HG03135 (cell line): ENCODE data around the gene ARID4B.
"Not testable (repeated sequence)": the region's sequence is repeated elsewhere in the genome, so short reads cannot be mapped to it uniquely, and the experiment has no call there.

ENCODE experiments used
- ATAC-seq: cut with Tn5 transposase; IDR thresholded peaks from one replicate; pipeline ENCODE4 v1.9.1; 2021; ENCODE audit warnings: mild to moderate bottlenecking, moderate library complexity; ENCODE audit not compliant: unreplicated experiment

Gene ARID4B

DNA sequence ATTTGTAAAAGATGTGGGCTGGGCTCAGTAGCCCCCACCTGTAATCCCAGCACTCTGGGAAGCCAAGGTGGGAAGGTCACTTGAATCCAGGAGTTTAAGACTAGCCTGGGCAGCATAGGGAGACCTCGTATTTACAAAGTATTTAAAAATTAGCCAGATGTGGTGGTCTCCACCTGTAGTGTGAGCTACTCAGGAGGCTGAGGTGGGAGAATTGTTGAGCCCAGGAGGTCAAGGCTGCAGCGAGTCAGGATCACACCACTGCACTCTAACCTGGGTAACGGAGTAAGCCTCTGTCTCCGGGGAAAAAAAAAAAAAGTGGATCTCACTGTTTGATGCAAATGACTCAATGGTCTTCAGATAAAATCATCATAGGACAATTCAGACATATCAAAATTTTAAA, 89.4 kb downstream of the ARID4B start:
- no peak for ATAC-seq

DNA sequence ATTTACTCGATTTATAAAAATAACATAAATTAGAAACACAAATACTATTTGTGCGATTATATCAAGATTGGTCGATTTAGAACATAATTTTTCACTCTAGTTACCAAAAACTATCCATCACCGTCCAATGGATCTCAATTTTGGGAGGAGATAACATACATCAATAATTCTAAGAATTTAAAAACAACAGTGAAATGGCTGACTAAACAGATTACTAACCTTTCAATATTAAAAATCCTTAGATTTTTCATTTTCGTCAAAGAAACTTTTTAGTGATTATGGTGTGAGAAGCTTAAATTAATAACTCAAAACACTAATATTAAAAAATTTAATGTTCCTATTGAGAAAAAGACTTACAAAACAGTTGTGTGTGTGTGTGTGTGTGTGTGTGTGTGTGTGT, 91.9 kb downstream of the ARID4B start:
- ATAC-seq = no peak

DNA sequence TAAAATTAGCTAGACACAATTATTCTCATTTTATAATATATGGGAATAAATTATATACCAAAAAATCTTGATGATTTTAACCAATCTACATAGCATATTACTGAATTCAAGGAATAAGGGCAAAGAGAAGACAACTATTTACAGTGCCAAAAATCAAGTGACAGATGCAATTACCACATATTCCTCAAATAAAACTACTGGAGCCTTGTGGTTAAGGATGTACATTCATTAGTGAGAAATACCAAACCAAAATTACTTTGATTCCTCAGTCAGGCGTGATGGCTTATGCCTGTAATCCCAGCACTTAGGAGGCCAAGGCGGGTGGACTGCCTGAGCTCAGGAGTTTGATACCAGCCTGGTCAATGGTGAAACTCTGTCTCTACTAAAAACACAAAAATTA, 98.1 kb downstream of the ARID4B start:
- no peak for ATAC-seq

DNA sequence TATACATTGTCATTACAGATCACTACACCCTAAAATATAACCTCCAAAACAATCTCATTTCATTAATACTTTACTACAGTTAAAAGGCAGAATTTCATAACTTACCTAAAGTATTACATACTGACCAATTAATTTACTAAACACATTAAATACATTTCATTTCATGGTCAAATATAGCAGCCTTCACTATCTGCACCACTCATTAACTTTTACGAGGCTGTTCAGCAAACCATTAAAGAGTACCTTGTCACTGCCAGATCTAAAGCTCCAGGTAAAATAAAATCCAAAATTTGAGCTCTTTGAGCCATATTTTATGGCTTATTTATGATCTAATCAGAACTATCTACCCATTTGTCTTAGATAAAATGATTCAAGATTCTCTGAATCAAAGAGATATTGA, 100.6 kb downstream of the ARID4B start:
- ATAC-seq = no peak

DNA sequence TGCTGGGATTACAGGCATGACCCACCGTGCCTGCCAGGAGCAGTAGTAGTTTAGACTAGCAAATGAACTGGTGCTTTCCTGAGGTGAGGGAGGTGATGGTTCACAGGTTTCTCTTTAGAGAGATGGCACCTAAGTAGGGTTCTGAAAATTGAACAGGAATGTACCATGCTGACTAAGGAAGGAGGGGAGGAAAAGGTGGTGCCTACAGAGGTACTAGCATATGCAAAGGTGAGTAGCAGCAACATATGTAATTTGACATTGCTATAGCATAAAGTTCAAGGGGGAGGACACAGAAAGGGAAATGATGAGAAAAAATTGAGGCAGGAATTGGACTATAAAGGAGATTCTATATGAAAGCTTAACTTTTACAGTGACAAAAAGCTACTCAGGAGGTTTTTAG, 101.0 kb downstream of the ARID4B start:
- no peak for ATAC-seq

DNA sequence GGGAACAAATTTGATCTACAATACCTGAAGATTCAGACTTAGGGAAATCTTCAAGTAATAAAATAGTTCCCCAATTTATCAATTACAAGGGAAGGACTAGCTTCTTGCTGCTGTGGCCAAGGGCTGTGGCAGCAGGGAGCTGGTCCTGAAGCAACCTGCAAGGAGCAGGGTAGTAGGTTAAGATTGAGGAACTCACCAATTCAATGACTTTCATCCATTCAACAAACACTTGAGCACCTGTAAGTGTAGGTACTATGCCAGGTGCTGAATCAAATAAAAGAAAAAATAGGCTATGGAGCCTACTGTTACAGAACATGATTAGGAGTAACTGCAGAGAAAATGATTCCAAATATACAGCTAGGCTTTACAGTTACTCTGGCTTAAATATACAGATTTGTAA, 102.7 kb downstream of the ARID4B start:
- ATAC-seq = no peak

DNA sequence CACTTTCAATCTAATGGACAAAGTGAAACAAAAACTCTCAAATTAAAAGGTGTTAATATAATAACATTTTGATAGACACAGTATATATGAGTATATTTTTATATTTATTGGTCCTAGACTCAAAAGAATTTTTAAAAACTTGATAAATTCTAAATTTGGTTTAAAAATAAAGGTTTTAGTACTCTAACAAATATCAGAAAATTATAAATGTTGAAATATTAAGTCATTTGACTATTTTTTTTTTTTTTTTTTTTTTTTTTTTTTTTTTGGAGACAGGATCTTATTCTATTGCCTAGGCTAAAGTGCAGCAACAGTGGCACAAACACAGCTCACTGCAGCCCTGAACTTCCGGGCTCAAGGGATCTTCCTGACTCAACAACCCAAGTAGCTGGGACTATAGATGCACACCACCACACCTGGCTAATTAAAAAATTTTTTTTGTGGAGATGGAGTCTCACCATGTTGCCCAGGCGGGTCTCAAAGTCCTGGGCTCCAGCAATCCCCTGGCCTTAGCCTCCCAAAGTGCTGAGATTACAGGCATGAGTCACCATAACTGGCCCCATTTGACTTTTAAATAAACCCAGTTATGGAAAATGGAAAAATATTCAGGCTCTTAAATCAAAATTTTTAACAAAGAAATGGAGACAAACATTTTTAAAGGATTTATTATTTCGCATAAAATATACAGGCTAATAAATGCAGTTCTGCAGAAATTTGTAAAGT, 106.2 kb downstream of the ARID4B start:
- no peak for ATAC-seq

DNA sequence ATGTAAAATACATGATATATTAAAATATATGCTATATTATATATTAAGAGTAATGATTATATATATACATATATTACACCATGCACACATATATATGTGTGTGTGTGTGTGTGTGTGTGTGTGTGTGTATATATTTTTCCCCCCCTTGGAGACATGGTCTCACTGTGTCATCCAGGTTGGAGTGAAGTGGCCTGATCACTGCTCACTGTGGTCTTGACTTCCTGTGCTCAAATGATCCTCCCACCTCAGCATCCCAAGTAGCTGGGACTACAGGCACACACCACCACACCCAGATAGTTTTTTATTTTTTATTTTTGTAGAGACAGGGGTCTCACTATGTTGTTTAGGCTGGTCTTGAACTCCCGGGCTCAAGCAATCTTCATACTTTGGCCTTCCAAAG, 112.5 kb downstream of the ARID4B start:
- no peak for ATAC-seq

DNA sequence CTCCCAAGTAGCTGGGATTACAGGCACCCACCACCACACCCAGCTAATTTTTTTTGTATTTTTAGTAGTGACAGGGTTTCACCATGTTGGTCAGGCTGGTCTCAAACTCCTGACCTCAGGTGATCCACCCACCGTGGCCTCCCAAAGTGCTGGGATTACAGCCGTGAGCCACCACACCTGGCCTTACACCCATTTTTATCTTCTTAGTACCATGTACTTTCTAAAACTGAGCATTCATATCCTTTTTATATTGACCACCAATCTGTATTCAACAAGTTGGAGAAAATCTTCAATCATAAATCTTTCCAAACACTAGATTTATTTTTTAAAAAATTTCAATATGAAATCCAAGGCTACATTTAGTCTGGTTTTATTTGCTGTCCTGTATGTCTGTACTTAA, 113.0 kb downstream of the ARID4B start:
- not testable (repeated sequence) for ATAC-seq

DNA sequence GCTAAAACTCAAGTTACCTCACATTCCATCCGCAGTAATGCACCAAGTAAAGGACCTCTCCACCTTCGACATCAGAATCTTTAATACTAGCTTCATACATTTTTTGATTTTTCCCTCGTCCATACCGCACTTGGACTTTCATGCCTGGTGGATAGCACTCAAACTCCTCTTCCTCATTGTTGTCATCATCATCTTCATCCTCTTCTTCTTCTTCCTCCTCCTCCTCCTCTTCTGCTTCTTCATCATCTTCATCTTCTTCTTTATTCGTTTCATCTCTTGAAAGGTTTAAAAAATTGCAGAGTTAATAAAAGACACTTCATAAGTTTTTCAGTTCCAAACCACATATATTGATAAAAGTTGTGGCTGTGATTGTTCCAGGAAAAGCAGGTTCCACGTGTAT, 114.2 kb downstream of the ARID4B start:
- no peak for ATAC-seq

DNA sequence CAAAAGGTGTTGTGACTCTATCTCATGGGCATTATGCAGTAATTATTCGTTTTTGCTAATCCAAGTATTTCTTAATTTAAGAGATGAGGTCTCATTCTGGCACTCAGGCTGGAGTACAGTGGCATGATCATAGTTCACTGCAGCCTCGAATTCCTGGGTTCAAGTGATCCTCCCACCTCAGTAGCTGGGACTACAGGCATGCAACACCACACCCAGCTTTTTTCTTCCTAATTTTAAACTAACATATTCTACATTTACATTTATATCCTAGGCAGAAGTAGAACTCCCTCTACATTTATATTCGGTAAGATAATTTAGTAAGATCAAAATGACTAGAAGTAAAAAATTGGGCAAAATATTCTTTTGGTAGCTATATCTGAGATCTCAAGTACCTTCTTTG, 116.5 kb downstream of the ARID4B start:
- ATAC-seq = no peak

DNA sequence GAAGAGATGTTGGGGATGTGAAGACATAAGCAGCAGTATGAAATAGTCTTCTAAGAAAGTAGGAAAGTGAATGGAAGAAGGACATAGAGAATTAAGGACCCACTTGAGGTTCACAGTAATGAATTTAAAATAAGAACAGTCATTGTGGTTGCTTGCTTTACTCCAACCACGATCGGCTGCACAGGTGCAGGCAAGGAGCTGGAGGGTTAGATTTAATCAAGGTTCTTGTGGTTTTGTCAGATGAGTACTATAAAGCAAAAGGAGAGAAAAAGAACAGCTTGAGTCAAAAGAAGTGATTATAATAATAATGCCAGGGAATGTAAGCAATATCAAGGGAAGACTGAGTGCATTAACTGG, 120.8 kb downstream of the ARID4B start:
- no peak for ATAC-seq

DNA sequence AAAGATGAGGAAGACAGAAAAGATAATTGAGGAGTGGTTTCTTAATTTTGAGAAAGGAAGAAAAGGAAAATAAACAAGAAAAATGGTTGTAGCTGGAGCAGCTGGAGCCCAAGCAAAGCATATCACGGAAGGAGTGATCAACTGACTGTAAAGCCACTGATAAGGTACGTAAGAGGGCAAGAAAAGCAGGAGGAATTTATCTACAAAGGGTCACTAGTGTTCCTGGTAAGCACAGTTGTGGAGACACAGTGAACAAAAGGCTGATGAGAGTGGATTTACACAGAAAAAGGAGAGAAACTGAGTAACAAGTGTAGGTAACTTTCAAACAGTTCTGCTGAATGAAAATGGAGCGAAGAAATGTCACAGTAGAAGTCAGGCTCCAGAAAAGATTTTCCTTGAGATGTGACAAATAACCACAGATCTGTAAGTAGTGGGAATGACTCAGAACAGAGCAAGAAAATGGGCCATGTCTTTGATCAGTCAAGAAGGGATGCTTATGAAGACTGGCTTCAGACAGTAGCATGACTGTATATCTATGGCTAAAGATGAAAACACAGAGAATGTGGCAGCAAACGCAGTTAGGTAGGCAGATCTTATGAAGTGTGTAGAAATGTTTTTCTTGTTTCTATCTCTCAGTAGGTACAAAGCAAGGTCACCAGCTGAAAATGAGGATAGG, 121.3 kb downstream of the ARID4B start:
- no peak for ATAC-seq

DNA sequence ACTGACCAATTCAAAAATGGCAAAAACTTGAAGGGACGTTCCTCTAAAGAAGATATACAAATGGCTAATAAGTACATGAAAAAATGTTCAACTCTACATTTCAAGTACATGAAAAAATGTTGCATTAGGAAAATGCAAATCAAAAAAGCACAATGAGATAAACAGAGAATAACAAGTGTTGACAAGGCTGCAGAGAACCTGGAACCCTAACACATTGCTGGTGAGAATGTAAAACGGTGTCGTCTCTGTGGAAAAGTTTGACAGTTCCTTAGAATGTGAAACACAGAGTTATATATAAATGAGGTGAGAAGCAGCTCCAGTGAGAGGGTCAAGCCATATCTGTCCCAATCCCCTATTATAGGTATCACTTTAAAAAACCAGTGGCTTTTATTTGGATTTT, 122.3 kb downstream of the ARID4B start:
- ATAC-seq = no peak

DNA sequence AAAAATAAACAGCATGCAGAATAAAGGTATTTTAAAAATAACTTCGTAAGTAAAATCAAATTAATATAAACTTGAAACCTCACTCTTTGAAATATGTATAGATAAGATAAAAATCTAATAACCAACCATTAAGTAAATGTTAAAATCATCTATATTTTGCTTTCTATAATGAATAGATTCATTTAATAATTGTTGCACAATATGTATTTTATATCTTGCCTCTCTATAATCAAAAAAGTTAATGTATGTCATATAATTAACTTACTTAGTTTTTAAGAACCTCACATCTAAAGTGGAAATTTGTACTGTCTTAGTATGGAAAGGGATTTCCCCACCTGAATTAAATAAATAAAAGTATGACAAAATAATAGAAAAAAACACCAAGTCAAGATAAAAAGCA, 124.6 kb downstream of the ARID4B start:
- ATAC-seq = no peak

DNA sequence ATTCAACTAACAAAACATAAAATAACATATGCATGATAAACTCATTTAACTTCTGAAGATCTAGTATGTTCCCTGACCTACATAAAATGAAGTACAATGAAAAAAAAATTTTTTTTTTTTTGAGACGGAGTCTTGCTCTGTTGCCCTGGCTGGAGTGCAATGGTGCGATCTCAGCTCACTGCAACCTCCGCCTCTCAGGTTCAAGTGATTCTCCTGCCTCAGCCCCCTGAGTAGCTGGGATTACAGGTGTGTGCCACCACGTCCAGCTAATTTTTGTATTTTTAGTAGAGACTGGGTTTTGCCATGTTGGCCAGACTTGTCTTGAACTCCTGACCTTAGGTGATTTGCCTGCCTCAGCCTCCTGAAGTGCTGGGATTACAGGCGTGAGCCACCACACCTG, 125.5 kb downstream of the ARID4B start:
- ATAC-seq = not testable (repeated sequence)

DNA sequence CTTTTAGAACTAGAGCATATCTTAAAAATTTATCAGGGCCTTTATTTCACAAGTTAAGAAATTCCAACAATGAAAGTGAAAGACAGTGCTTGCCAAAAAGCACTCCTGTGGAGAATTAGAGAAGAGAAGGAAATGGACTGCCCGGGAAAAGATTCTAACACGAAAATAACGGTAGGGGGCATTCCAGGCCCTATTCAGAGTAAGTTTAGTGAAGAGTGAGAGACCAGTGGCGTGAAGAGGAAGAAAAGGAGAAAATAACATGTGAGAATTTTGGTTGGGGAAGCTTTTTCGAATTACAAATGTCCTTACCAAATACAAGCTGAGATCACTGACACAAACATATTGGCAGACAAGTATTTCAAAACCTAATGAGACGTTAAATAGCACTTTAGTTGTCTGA, 128.5 kb downstream of the ARID4B start:
- no peak for ATAC-seq

DNA sequence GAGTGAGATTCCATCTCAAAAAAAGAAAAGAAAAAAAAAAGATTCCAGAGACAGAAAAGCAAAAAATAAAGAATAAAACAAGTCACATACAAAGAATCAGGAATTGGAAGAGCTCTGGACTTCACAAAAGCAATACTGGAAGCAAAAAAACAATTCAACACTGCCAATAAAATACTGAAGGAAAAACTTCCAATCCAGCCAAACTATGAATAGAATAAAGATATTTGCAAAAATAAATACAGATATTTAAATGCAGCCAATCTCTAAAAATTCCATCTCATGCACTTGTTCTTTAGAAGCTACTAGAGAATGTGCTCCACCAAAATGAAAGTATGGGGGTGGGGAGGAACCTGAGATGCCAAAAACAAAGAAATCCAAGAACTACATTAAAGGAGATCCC, 137.5 kb downstream of the ARID4B start:
- no peak for ATAC-seq

DNA sequence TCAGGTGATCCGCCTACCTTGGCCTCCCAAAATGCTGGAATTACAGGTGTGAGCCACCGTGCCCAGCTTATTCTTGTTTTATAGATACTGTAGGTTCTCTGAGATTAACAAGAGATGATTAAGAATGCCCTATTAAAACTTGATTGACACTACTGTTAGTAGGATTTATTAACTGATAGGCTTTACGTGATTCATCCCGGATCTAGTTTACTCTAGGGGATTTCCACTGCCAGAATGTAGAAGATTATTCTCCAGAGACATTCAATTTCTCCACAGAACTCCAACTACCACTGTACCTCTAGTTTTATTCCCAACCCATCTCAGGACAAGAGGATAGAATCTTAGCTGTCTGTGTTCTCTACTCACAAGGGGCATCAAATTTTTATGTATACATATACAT, 140.7 kb downstream of the ARID4B start:
- no peak for ATAC-seq

DNA sequence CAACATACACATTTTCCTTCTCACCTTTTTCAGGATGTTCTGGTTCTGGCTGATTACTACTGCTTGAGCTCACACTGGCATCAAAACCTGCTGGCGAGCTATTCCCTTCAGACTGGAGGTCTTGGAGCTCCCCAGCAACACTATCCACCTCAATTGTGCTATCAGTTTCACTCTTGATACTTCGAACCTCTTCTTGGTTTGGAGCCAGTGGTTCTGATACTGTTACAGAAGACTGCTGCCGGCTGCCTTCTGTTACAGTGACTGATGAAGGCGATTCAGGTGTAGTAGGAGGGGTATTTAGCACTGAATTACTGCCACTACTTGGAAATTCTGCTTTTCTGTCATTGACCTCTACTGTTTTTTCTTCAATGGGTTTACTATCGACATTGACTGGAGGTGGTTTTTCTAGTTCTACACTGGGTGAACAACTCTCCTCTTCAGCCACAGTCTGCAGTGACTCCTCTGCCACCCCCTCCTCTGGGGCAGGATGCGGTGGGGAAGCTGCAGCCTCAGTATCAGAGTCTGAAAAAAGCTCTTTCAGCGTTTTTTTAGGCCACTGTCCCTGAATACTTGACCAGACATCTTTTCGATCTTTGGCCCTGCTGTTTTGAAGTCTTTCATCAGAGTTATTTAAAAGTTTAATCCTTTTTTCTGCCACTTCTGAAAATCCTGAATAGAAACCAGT, 146.3 kb downstream of the ARID4B start:
- no peak for ATAC-seq

DNA sequence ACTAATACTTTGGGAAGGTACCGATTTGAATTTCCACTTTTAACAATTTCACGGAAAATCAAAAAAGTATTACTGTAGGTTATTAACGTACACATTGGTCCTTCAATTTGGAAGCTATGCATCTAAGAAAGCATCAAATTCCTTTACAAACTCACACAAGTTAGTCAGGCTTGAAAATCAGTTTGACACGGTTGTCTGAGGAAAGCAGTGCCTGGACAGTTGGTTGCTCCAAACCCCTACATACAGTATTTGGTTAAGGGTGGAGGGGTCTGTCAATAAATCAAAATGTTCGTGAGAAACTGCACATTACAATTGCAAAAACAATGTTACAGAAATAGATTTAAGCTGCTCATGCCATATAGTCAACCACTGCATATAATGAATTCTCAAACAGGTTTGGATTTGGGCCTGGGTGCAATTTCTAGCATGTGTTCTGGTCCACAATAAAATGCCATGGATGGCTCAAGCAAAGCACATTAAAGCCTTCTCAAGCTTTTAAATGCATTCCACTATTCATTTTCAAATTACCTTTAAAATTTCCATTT, 147.0 kb downstream of the ARID4B start:
- no peak for ATAC-seq

DNA sequence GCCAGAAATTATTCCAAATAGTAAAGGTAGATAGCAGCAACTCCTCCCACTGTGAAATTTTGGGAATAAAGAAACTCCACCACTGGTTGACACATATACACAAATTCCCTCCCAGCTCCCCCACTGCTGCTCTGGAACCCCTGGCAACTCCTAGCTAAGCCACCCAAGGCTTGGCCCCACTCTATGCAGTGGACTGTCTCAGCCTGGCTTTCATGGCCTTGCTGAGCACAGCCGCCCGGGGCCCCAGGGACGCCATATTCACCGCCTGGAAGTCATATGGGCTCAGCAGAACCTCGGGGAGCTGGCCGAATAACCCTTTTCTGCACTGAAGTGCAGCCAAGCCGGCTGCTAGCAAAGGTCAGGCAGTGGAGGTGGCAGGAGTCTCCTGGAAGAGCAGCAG, 151.5 kb downstream of the ARID4B start:
- no peak for ATAC-seq
